Neural progenitor cell (in vitro differentiated cells): Measurements from ENCODE around the gene ECM2. TPM values are rescaled to one million over a fixed set of nuclear protein-coding genes. Genes with fewer than 3 reads are reported as not detected.

Experiments
- DNase-seq: peaks from one replicate; pipeline ENCODE4 v3.0.0-alpha.2; 2016; ENCODE audit warnings: low spot score
- H2AFZ ChIP-seq: fragments of 200-600 bp; sonication (generic); replicated peaks from 2 replicates; pipeline ENCODE4 v1.6.1; 2016; ENCODE audit warnings: antibody characterized with exemption
- H3F3A ChIP-seq: fragments of 200-600 bp; sonication (generic); 2 replicates; pipeline ENCODE4 v1.6.1; 2016; ENCODE audit warnings: antibody characterized with exemption, low read depth
- H3K27ac ChIP-seq: fragments of 200-600 bp; sonication (generic); 2 replicates; pipeline ENCODE4 v1.5.1; 2016; ENCODE audit warnings: mild to moderate bottlenecking
- H3K27me3 ChIP-seq: fragments of 200-600 bp; sonication (generic); 2 replicates; pipeline ENCODE4 v1.6.1; 2016; ENCODE audit warnings: mild to moderate bottlenecking, moderate library complexity
- H3K36me3 ChIP-seq: fragments of 200-600 bp; sonication (generic); 2 replicates; pipeline ENCODE4 v1.5.1; 2016
- H3K4me1 ChIP-seq: fragments of 200-600 bp; sonication (generic); 2 replicates; pipeline ENCODE4 v1.6.1; 2016; ENCODE audit warnings: mixed run types
- H3K4me2 ChIP-seq: fragments of 200-600 bp; sonication (generic); 2 replicates; pipeline ENCODE4 v1.6.1; 2016
- H3K4me3 ChIP-seq: fragments of 200-600 bp; sonication (generic); 2 replicates; pipeline ENCODE4 v1.5.1; 2016
- H3K79me2 ChIP-seq: fragments of 200-600 bp; sonication (generic); 2 replicates; pipeline ENCODE4 v1.6.1; 2016; ENCODE audit warnings: low read depth
- H3K9ac ChIP-seq: fragments of 200-600 bp; sonication (generic); 2 replicates; pipeline ENCODE4 v1.6.1; 2016
- H3K9me3 ChIP-seq: fragments of 200-600 bp; sonication (generic); 2 replicates; pipeline ENCODE4 v1.5.1; 2016; ENCODE audit warnings: low read depth
- H4K20me1 ChIP-seq: fragments of 200-600 bp; sonication (generic); 2 replicates; pipeline ENCODE4 v1.6.1; 2016; ENCODE audit warnings: low read depth
- H3K27ac Mint-ChIP-seq: 3 replicates; pipeline ENCODE4 v1.8.0; 2021; ENCODE audit warnings: mixed read lengths
- H3K27me3 Mint-ChIP-seq: 2 replicates; pipeline ENCODE4 v1.8.0; 2022; ENCODE audit warnings: low read depth, mild to moderate bottlenecking, inconsistent platforms, moderate library complexity, mixed read lengths; ENCODE audit not compliant: insufficient read depth
- H3K36me3 Mint-ChIP-seq: 3 replicates; pipeline ENCODE4 v1.8.0; 2021; ENCODE audit warnings: mixed read lengths
- H3K4me1 Mint-ChIP-seq: 3 replicates; pipeline ENCODE4 v1.8.0; 2021; ENCODE audit warnings: mixed read lengths
- H3K4me3 Mint-ChIP-seq: 3 replicates; pipeline ENCODE4 v1.8.0; 2021; ENCODE audit warnings: mild to moderate bottlenecking, moderate library complexity, mixed read lengths
- H3K9me3 Mint-ChIP-seq: 3 replicates; pipeline ENCODE4 v1.8.0; 2020; ENCODE audit warnings: mixed read lengths
- EZH2 ChIP-seq: fragments of 200-600 bp; sonication (generic); IDR thresholded peaks from 2 replicates; pipeline ENCODE4 v1.6.1; 2017; ENCODE audit warnings: antibody characterized with exemption, mild to moderate bottlenecking, moderate library complexity
- EZH2phosphoT487 ChIP-seq: fragments of 200-600 bp; sonication (generic); IDR thresholded peaks from 2 replicates; pipeline ENCODE4 v1.6.1; 2017; ENCODE audit warnings: antibody characterized with exemption
- microRNA-seq: library from miRNA; unstranded; fragments of <30 nt; microRNA quantifications from one replicate; pipeline ENCODE4, GENCODE V29; 2016
- small RNA-seq: library from RNA; depleted of rRNA; stranded (forward); fragments of <200 nt; gene quantifications from one replicate; pipeline ENCODE3, GENCODE V24; 2015
- total RNA-seq: library from RNA; depleted of rRNA; stranded (reverse); fragments of >200 nt; gene quantifications from 2 replicates; pipeline ENCODE4 v1.2.3, GENCODE V29; 2015; ENCODE audit warnings: low replicate concordance
- TF ChIP-seq, protein P1 (sequence below): fragments of 200-600 bp; sonication (generic); IDR thresholded peaks from 2 replicates; pipeline ENCODE4 v1.5.1; 2017; ENCODE audit warnings: antibody characterized with exemption, mild to moderate bottlenecking

ECM2 gene
- total RNA-seq, 1 donor from 2014 or later, result not detected

DNA sequence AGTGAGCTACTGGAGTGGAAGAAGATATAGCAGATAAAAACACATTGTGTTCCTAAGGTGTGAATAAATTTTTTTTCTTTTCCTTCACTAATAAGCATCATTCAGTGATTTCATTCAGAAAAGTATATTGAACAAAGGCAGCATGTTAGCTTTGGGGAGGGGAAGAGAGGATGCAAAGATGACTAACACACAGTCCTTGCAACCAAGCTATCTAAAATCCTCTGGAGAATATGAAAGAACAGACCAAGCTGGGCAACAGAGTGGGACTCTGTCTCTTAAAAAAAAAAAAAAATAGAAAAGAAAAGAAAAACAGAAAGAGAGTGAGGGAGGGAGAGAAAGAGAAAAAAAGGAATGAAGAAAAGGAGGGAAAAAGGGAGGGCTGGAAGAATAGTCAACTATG, 89.3 kb downstream of the ECM2 start:
- H3K27ac ChIP-seq, result no peak overlapping the region
- H3K9me3 ChIP-seq, result no peaks in the 10 kb centered on the region
- H3K9ac ChIP-seq, result no peak overlapping the region
- H3K36me3 Mint-ChIP-seq, result no peaks in the 10 kb centered on the region
- H3K4me1 Mint-ChIP-seq, result no peaks in the 10 kb centered on the region
- no peaks in the 10 kb centered on the region for H3F3A ChIP-seq
- no peak overlapping the region for H2AFZ ChIP-seq
- DNase-seq, result no peak
- H3K4me3 ChIP-seq, result no peak overlapping the region
- H4K20me1 ChIP-seq, result no peaks in the 10 kb centered on the region
- H3K9me3 Mint-ChIP-seq, result no peaks in the 10 kb centered on the region
- H3K27me3 ChIP-seq, result no peaks in the 10 kb centered on the region
- no peaks in the 10 kb centered on the region for H3K4me1 ChIP-seq
- H3K27ac Mint-ChIP-seq, result no peak overlapping the region
- TF ChIP-seq, protein P1, sequence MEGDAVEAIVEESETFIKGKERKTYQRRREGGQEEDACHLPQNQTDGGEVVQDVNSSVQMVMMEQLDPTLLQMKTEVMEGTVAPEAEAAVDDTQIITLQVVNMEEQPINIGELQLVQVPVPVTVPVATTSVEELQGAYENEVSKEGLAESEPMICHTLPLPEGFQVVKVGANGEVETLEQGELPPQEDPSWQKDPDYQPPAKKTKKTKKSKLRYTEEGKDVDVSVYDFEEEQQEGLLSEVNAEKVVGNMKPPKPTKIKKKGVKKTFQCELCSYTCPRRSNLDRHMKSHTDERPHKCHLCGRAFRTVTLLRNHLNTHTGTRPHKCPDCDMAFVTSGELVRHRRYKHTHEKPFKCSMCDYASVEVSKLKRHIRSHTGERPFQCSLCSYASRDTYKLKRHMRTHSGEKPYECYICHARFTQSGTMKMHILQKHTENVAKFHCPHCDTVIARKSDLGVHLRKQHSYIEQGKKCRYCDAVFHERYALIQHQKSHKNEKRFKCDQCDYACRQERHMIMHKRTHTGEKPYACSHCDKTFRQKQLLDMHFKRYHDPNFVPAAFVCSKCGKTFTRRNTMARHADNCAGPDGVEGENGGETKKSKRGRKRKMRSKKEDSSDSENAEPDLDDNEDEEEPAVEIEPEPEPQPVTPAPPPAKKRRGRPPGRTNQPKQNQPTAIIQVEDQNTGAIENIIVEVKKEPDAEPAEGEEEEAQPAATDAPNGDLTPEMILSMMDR, result no peak
- TF ChIP-seq EZH2, result no peak
- no peak for TF ChIP-seq EZH2phosphoT487
- H3K79me2 ChIP-seq, result no peaks in the 10 kb centered on the region
- H3K27me3 Mint-ChIP-seq, result no peaks in the 10 kb centered on the region
- H3K4me2 ChIP-seq, result no peak overlapping the region
- H3K4me3 Mint-ChIP-seq, result no peak overlapping the region
- H3K36me3 ChIP-seq, result no peaks in the 10 kb centered on the region

Small RNA genes within 50 kb of the gene (microRNA-seq; reads per million reads assigned to microRNA genes)
- gene MIR4670, result not detected

Small RNA genes within 50 kb of the gene (small RNA-seq; reads per million reads assigned to genes)
- not detected for gene AL157827.1
- not detected for gene MIR4670

Other genes with a start within 250 kb of the ECM2 start
- 180 and 260 TPM in 2 replicates for gene IARS1, start 242.3 kb downstream of the ECM2 start, total RNA-seq
- 15.2 and 21.0 TPM in 2 replicates for gene NOL8, start 210.6 kb downstream of the ECM2 start, total RNA-seq
- gene CENPP, start 210.0 kb downstream of the ECM2 start, total RNA-seq, result 5.5 and 10.7 TPM in 2 replicates
- gene OGN, start 131.4 kb downstream of the ECM2 start, total RNA-seq, result not detected in 2 replicates
- gene OMD, start 111.5 kb downstream of the ECM2 start, total RNA-seq, result not detected in 2 replicates
- gene ASPN, start 53.5 kb downstream of the ECM2 start, total RNA-seq, result not detected in 2 replicates
- 16.8 and 18.0 TPM in 2 replicates for gene IPPK, start 134.1 kb upstream of the ECM2 start, total RNA-seq
- gene BICD2, start 228.8 kb upstream of the ECM2 start, total RNA-seq, result 15.1 and 22.9 TPM in 2 replicates